ENCODE results near the gene CPB1.

Gene CPB1

DNA sequence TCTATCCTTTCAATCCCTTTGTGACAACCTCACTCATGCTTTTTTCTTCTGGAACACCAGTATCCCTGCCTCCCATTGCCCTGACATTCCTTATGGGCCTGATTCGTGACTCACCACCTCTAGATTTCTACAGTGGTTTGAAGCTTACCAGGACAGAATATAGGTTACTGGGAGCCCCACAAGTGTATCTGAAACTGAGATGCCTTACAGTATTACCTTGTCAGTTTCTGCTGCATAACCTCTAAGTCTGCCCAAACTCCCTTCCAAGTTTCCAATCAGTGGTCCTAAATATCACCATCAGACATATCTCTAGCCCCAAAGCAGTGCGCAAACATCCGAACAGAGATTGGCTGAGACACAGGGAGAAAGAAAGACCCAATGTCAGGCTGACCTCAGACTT lies 5.6 kb downstream of the CPB1 start:
- DNase-seq (ENCODE audit: low read depth), result no peak

- no peak for DNase-seq (ENCODE audit: low read depth)
These were observed 12.2 kb downstream of the CPB1 start for GRCh38 chr3:148839805-148840204.

GRCh38 chr3:148840451-148840850 lies 12.8 kb downstream of the CPB1 start:
- no peak for DNase-seq (ENCODE audit: low read depth)

- no peak for DNase-seq (ENCODE audit: low read depth)
These were observed 18.3 kb downstream of the CPB1 start for GRCh38 chr3:148845756-148846395.

DNA sequence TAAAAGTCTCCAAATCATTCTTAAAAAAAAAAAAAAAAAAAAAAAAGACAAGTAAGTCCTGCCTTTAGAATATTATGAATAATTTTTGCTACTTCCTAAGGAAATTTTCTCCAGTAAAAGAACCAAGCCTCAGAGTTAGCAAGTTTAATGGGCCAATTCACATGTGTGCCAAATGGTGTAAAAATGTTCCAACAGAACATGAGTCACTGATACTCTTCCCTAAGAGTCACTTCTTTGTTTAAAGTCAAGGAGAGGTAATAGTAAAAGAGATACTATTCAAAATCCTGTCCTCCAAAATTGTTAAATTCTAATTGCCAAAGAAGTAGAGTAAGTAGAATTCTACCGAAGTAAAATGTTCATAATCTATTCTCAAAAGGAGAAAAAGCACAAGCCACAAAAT lies 19.7 kb downstream of the CPB1 start:
- no peak for DNase-seq (ENCODE audit: low read depth)

DNA sequence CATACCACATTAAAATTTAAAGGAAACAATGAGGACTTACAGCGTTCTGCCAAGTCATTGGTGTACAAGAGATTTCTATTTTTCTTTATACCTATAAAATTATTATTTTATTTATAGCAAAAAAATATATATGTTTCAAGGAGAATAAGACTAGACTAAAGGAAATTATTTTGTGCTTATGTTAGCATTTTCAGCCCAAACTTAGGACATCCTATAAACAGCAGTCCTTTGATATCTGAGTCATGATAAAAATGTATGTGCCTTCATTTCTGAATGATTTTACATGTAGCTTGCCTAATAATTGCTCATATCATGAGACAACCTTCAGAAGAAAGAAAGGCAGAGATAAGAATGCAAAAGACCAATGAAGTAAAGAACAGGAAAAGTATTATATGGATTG lies 20.8 kb downstream of the CPB1 start:
- no peak for DNase-seq (ENCODE audit: low read depth)

GRCh38 chr3:148852271-148852992 lies 24.8 kb downstream of the CPB1 start:
- no peak for DNase-seq (ENCODE audit: low read depth)

DNA sequence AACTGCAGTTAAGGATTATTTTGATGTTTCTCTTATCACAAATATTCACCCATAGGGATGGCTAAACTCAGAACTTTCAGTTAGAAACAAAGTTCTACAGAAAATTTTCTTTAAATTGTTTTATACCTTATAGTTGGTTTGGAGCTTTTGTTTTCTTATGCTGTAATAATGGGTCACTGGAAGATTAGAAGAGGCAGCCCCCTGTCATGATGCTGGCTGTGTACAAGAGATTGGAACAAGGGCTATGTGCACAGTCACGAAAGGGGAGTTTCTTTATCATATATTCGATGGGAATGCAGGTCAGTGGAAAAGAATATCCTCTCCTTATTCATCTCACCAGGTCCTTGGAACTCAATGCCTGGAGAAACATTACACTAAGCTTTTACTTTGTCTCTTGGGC lies 25.5 kb downstream of the CPB1 start:
- DNase-seq (ENCODE audit: low read depth), result no peak

DNA sequence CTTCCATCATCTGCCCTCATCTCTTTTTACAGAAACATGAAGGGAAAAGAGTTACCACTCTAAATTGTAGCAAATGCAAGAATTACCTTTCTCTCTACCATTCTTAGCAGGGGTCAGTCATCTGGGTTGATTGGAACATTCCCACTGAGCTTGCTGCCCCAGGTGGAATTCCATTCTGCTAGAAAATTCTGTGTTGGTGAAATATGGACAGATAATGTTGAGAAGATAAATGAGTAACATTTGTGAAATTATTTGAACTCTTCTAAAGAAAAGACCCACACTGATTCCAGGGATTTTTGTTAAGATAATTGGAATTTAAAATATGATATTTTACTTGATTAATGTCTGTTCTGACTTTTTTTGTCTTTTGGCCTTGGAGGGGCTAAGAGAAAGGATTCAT lies 26.4 kb downstream of the CPB1 start:
- DNase-seq (ENCODE audit: low read depth), result no peak

- no peak for DNase-seq (ENCODE audit: low read depth)
These were observed 28.8 kb downstream of the CPB1 start for GRCh38 chr3:148856384-148856783.

DNA sequence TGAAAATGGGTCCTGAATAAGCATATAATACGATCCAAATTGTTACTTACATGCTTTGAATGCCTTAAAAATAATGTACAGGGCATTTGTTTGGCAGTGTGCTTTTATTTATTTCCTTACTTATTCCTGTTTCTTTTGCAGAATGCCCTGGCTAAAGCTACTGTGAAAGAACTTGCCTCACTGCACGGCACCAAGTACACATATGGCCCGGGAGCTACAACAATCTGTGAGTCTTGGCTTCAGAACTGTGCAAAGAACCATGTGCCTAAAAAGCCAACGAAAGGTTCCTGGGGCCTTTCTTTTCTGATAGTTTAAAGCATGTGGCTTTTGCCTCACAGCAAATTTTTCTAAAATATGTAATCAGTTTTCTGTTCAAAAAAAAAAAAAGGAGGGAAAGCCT lies 29.7 kb downstream of the CPB1 start:
- no peak for DNase-seq (ENCODE audit: low read depth)

DNA sequence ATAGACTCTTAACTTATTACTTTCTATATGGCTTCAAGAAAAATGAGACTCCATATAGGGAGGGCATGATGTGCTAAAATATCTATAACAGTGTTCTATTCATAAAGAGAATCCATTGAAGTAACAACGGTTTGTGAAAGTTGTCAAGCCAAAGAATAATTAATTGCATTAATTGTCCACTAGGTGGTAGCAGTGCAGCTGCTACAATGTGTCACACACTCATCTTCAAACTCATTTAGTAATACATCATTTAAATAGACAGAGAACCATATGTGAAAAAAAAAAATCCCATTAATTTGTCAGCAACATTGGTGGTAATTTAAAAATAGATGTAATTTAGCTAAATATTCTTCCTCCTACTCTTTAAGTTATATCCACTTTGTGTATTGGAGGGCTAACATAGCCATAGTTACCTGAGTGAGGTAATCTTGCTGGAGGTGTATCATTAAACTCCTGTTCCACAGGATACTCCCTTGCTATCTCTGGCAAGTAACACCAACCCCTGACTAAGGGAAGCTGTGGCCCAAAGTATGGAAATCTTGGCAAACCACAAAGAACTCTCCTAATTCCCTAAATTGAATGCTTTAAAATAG lies 33.8 kb downstream of the CPB1 start:
- no peak for DNase-seq (ENCODE audit: low read depth)

DNA sequence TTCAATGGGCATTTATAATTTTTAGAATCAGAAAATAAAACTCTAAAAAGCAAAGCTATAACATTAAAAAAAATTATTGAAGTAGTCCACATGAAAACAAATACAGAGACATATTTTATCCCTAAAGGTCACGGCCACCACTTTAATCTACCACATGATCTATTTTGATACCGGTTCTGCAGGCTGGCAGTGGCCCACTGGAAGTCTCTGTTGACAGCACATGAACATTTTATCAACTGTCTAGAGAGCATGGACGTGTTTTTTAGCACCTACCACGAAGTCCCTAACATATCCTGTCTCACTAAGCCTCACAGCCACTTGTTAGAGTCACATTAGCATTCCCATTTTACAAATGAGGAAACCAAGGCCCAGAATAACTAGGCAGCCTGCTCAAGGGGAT lies 35.7 kb downstream of the CPB1 start:
- no peak for DNase-seq (ENCODE audit: low read depth)

DNA sequence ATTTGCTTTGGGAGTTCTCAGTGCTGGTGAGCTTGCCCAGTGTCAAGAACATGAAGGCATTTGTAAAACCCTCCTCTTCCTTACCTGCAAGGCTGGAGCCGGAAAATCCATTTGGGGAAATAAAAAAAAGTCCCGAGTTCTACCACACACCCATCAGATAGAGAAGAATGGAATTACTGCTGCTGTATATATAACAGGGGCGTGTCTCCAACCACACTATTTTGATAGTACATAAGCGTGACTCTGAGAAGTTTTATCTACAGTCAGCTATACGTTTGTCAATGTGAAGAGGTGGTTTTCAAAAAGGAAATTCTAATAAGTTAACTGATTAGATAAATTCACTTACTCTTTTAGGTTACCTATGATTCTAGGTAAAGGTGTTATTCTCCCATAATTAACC lies 36.2 kb downstream of the CPB1 start:
- no peak for DNase-seq (ENCODE audit: low read depth)

- DNase-seq (ENCODE audit: low read depth), result no peak
These were observed 37.4 kb downstream of the CPB1 start, which contains the start of gene CPA3 for GRCh38 chr3:148865049-148865448. Gene CPA3 (plus strand): TSS chr3:148865296. CDS start chr3:148865308, 12 bp downstream.

DNA sequence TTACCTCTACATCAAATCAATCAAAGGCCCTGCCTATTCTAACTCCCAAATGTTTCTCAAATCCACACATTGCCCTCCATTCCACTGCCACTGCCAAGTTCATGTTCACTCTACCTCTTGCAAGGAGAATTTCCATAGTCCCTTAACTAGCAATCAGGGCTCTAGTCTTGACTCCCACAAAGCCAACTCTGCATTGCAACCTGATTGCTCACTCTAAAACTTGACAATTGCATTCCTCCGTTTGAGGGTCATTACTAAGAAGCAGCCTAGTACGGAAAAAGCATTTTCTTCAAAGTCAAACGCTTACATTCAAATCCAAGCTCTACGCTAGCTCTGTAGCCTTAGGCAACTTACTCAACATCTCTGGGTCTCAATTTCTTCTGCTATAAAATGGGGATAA lies 38.6 kb downstream of the CPB1 start:
- DNase-seq (ENCODE audit: low read depth), result no peak

GRCh38 chr3:148873270-148873927 lies 45.8 kb downstream of the CPB1 start:
- DNase-seq (ENCODE audit: low read depth), result no peak

DNA sequence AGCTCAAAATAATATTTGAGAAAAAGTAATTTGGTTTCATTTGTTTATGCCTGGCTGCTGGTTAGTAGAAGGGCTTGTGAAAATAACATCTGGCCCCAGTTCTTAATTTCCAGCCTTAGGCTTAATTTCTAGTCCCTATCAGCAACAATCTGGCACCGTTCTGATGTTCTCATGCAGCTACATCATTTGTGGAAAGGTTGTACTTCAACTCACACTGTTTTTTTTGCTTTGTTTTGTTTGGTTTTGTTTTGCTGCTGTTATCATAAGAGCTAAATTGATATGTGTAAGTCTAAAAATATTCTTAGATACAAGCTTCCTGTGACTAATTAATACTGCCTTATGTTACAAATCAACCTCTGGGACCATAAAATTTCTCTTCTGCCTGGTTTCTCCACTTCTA lies 46.4 kb downstream of the CPB1 start:
- DNase-seq (ENCODE audit: low read depth), result no peak

- DNase-seq (ENCODE audit: low read depth), result no peak
These were observed 50.5 kb downstream of the CPB1 start for GRCh38 chr3:148878095-148878494.

GRCh38 chr3:148879256-148879655 lies 51.6 kb downstream of the CPB1 start:
- no peak for DNase-seq (ENCODE audit: low read depth)

GRCh38 chr3:148880681-148881080 lies 53.1 kb downstream of the CPB1 start:
- DNase-seq (ENCODE audit: low read depth), result no peak

GRCh38 chr3:148881286-148881685 lies 53.7 kb downstream of the CPB1 start:
- no peak for DNase-seq (ENCODE audit: low read depth)

DNA sequence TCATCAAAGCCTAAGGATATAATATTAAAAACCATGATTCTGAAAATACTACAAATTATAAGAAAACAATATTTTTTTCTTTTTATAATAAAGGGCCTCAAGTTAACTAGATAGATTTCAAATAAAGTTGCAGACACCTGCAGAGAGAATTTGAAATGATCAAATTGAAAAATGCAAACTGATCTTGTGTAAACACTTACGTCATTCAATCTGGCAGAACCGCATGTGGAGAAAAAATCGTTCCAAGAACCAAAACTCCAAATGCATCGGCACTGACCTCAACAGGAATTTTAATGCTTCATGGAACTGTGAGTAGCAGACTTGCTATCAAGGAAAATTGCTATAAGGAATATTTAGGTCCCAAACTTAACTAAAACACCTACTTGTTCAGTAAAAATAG lies 54.7 kb downstream of the CPB1 start:
- no peak for DNase-seq (ENCODE audit: low read depth)
